ENCODE results near the gene ETV7. TPM values are rescaled to one million over a fixed set of nuclear protein-coding genes. Genes with fewer than 3 reads are reported as not detected.

ETV7 gene
- total RNA-seq (2012; rRNA removed) = not detected in 2 replicates

GRCh38 chr6:36387440-36388303 lies at the start of gene ETV7:
Gene ETV7 (minus strand): TSS chr6:36387669. CDS start chr6:36387541, 128 bp downstream.
- Histone ChIP-seq H3K4me3 (ENCODE audit: low read length) (peak within 1 kb of the TSS; percentile 78), H3K4me2 (ENCODE audit: low read length) (peak within 1 kb of the TSS; percentile 97), H3K9me3 (replicated peaks; ENCODE audit: low read length) (no peaks in the 10 kb centered on the region), H3K9ac (ENCODE audit: low read depth, low read length) (peak within 1 kb of the TSS; percentile 70), H3K4me1 (ENCODE audit: control insufficient read depth, insufficient read depth, low read length) (peaks cover 12% of the 10 kb centered on the region), H3K36me3 (ENCODE audit: insufficient read depth, low read length) (no peaks in the 10 kb centered on the region), H3K27me3 (ENCODE audit: control insufficient read depth, insufficient read depth, low read length) (peaks cover 61% of the 10 kb centered on the region)

- Histone ChIP-seq H3K9me3 (replicated peaks; ENCODE audit: low read length) (no peaks in the 10 kb centered on the region), H3K27me3 (ENCODE audit: control insufficient read depth, insufficient read depth, low read length) (no peaks in the 10 kb centered on the region), H3K4me2 (ENCODE audit: low read length) (peak overlapping the region; percentile 30), H3K4me3 (ENCODE audit: low read length) (no peak overlapping the region), H3K36me3 (ENCODE audit: insufficient read depth, low read length) (no peaks in the 10 kb centered on the region), H3K9ac (ENCODE audit: low read depth, low read length) (peak overlapping the region; percentile 62), H3K4me1 (ENCODE audit: control insufficient read depth, insufficient read depth, low read length) (peaks cover 34% of the 10 kb centered on the region)
These were observed 49.0 kb upstream of the ETV7 start for GRCh38 chr6:36436466-36436865.

GRCh38 chr6:36432151-36432671 lies 44.7 kb upstream of the ETV7 start:
- Histone ChIP-seq H3K9ac (ENCODE audit: low read depth, low read length) (peak overlapping the region; percentile 34), H3K4me2 (ENCODE audit: low read length) (peak overlapping the region; percentile 29), H3K9me3 (replicated peaks; ENCODE audit: low read length) (no peaks in the 10 kb centered on the region), H3K4me3 (ENCODE audit: low read length) (no peak overlapping the region), H3K27me3 (ENCODE audit: control insufficient read depth, insufficient read depth, low read length) (no peaks in the 10 kb centered on the region), H3K36me3 (ENCODE audit: insufficient read depth, low read length) (no peaks in the 10 kb centered on the region), H3K4me1 (ENCODE audit: control insufficient read depth, insufficient read depth, low read length) (peaks cover 28% of the 10 kb centered on the region)

- H3K4me1 ChIP-seq (ENCODE audit: control insufficient read depth, insufficient read depth, low read length) = peaks cover 20% of the 10 kb centered on the region
- H3K9me3 ChIP-seq (replicated peaks; ENCODE audit: low read length) = no peaks in the 10 kb centered on the region
- H3K9ac ChIP-seq (ENCODE audit: low read depth, low read length) = no peak overlapping the region
- H3K4me3 ChIP-seq (ENCODE audit: low read length) = no peak overlapping the region
- no peaks in the 10 kb centered on the region for H3K27me3 ChIP-seq (ENCODE audit: control insufficient read depth, insufficient read depth, low read length)
- H3K36me3 ChIP-seq (ENCODE audit: insufficient read depth, low read length) = no peaks in the 10 kb centered on the region
- no peak overlapping the region for H3K4me2 ChIP-seq (ENCODE audit: low read length)
These were observed 43.7 kb upstream of the ETV7 start for GRCh38 chr6:36431197-36431596.

- Histone ChIP-seq H3K4me2 (ENCODE audit: low read length) (no peak overlapping the region), H3K4me3 (ENCODE audit: low read length) (no peak overlapping the region), H3K4me1 (ENCODE audit: control insufficient read depth, insufficient read depth, low read length) (peaks cover 17% of the 10 kb centered on the region), H3K36me3 (ENCODE audit: insufficient read depth, low read length) (no peaks in the 10 kb centered on the region), H3K9me3 (replicated peaks; ENCODE audit: low read length) (no peaks in the 10 kb centered on the region), H3K27me3 (ENCODE audit: control insufficient read depth, insufficient read depth, low read length) (no peaks in the 10 kb centered on the region), H3K9ac (ENCODE audit: low read depth, low read length) (no peak overlapping the region)
These were observed 42.9 kb upstream of the ETV7 start for GRCh38 chr6:36430351-36430750.

GRCh38 chr6:36428911-36429310 lies 41.4 kb upstream of the ETV7 start:
- H3K4me2 ChIP-seq (ENCODE audit: low read length) = no peak overlapping the region
- H3K9me3 ChIP-seq (replicated peaks; ENCODE audit: low read length) = no peaks in the 10 kb centered on the region
- H3K4me1 ChIP-seq (ENCODE audit: control insufficient read depth, insufficient read depth, low read length) = peaks cover 17% of the 10 kb centered on the region
- no peaks in the 10 kb centered on the region for H3K36me3 ChIP-seq (ENCODE audit: insufficient read depth, low read length)
- H3K9ac ChIP-seq (ENCODE audit: low read depth, low read length) = no peak overlapping the region
- H3K4me3 ChIP-seq (ENCODE audit: low read length) = no peak overlapping the region
- H3K27me3 ChIP-seq (ENCODE audit: control insufficient read depth, insufficient read depth, low read length) = no peaks in the 10 kb centered on the region

GRCh38 chr6:36426622-36427021 lies 39.2 kb upstream of the ETV7 start:
- no peaks in the 10 kb centered on the region for H3K27me3 ChIP-seq (ENCODE audit: control insufficient read depth, insufficient read depth, low read length)
- no peaks in the 10 kb centered on the region for H3K9me3 ChIP-seq (replicated peaks; ENCODE audit: low read length)
- no peaks in the 10 kb centered on the region for H3K36me3 ChIP-seq (ENCODE audit: insufficient read depth, low read length)
- no peak overlapping the region for H3K4me3 ChIP-seq (ENCODE audit: low read length)
- H3K9ac ChIP-seq (ENCODE audit: low read depth, low read length) = no peak overlapping the region
- H3K4me1 ChIP-seq (ENCODE audit: control insufficient read depth, insufficient read depth, low read length) = peaks cover 14% of the 10 kb centered on the region
- no peak overlapping the region for H3K4me2 ChIP-seq (ENCODE audit: low read length)

- Histone ChIP-seq H3K4me2 (ENCODE audit: low read length) (peak overlapping the region; percentile 90), H3K4me3 (ENCODE audit: low read length) (peak overlapping the region; percentile 76), H3K9me3 (replicated peaks; ENCODE audit: low read length) (no peaks in the 10 kb centered on the region), H3K36me3 (ENCODE audit: insufficient read depth, low read length) (no peaks in the 10 kb centered on the region), H3K9ac (ENCODE audit: low read depth, low read length) (peak overlapping the region; percentile 81), H3K4me1 (ENCODE audit: control insufficient read depth, insufficient read depth, low read length) (peaks cover 10% of the 10 kb centered on the region), H3K27me3 (ENCODE audit: control insufficient read depth, insufficient read depth, low read length) (no peaks in the 10 kb centered on the region)
These were observed 35.8 kb upstream of the ETV7 start for GRCh38 chr6:36423101-36423824.

- peak overlapping the region; percentile 76 for H3K4me3 ChIP-seq (ENCODE audit: low read length)
These were observed 35.2 kb upstream of the ETV7 start for GRCh38 chr6:36422714-36423100.

GRCh38 chr6:36419310-36419709 lies 31.8 kb upstream of the ETV7 start:
- Histone ChIP-seq H3K27me3 (ENCODE audit: control insufficient read depth, insufficient read depth, low read length) (no peaks in the 10 kb centered on the region), H3K36me3 (ENCODE audit: insufficient read depth, low read length) (no peaks in the 10 kb centered on the region), H3K4me2 (ENCODE audit: low read length) (no peak overlapping the region), H3K4me1 (ENCODE audit: control insufficient read depth, insufficient read depth, low read length) (peaks cover 10% of the 10 kb centered on the region), H3K9me3 (replicated peaks; ENCODE audit: low read length) (no peaks in the 10 kb centered on the region), H3K9ac (ENCODE audit: low read depth, low read length) (no peak overlapping the region), H3K4me3 (ENCODE audit: low read length) (no peak overlapping the region)

More at GRCh38 chr6:36422714-36423100, 35.2 kb upstream of the ETV7 start:
- no peaks in the 10 kb centered on the region for H3K27me3 ChIP-seq (ENCODE audit: control insufficient read depth, insufficient read depth, low read length)
- H3K4me2 ChIP-seq (ENCODE audit: low read length) = peak overlapping the region; percentile 90
- no peaks in the 10 kb centered on the region for H3K9me3 ChIP-seq (replicated peaks; ENCODE audit: low read length)
- peaks cover 10% of the 10 kb centered on the region for H3K4me1 ChIP-seq (ENCODE audit: control insufficient read depth, insufficient read depth, low read length)
- peak overlapping the region; percentile 79 for H3K9ac ChIP-seq (ENCODE audit: low read depth, low read length)
- H3K36me3 ChIP-seq (ENCODE audit: insufficient read depth, low read length) = no peaks in the 10 kb centered on the region

- H3K4me3 ChIP-seq (ENCODE audit: low read length) = no peak overlapping the region
- no peak overlapping the region for H3K9ac ChIP-seq (ENCODE audit: low read depth, low read length)
- H3K9me3 ChIP-seq (replicated peaks; ENCODE audit: low read length) = no peaks in the 10 kb centered on the region
These were observed 31.1 kb upstream of the ETV7 start for GRCh38 chr6:36418558-36418957.

More at GRCh38 chr6:36418558-36418957, 31.1 kb upstream of the ETV7 start:
- Histone ChIP-seq H3K4me1 (ENCODE audit: control insufficient read depth, insufficient read depth, low read length) (peaks cover 6% of the 10 kb centered on the region), H3K36me3 (ENCODE audit: insufficient read depth, low read length) (no peaks in the 10 kb centered on the region), H3K27me3 (ENCODE audit: control insufficient read depth, insufficient read depth, low read length) (no peaks in the 10 kb centered on the region), H3K4me2 (ENCODE audit: low read length) (no peak overlapping the region)

Measured in skeletal muscle satellite cell (primary cell).